GM23248 (cell line): Measurements from ENCODE around the gene RUNX3.

Source experiments
- EZH2 ChIP-seq: fragments of 200-600 bp; sonication (generic); IDR thresholded peaks from 2 replicates; pipeline ENCODE4 v1.6.1; 2018; ENCODE audit warnings: antibody characterized with exemption, mild to moderate bottlenecking; ENCODE audit not compliant: insufficient read depth, poor library complexity, severe bottlenecking
- EZH2phosphoT487 ChIP-seq: fragments of 200-600 bp; sonication (generic); IDR thresholded peaks from 2 replicates; pipeline ENCODE4 v1.6.1; 2018; ENCODE audit warnings: antibody characterized with exemption, moderate library complexity, mild to moderate bottlenecking, low read depth; ENCODE audit not compliant: insufficient read depth

- TF ChIP-seq EZH2phosphoT487 (no peak), EZH2 (no peak)
Measured at GRCh38 chr1:24871306-24871901, 58.7 kb downstream of the RUNX3 start.
